Left ventricle myocardium inferior (tissue), 1 donor: ENCODE data around the gene ICOS. TPM values are rescaled to one million over a fixed set of nuclear protein-coding genes. Genes with fewer than 3 reads are reported as not detected.

Experiments used
- DNase-seq: peaks from one replicate; pipeline ENCODE4 v3.0.0-alpha.2; 2020
- H3K27ac ChIP-seq: fragments of 200-600 bp; replicated peaks from 2 replicates; pipeline ENCODE4 v1.8.0; 2021
- H3K27me3 ChIP-seq: fragments of 200-600 bp; 2 replicates; pipeline ENCODE4 v1.8.0; 2021; ENCODE audit warnings: low read depth
- H3K36me3 ChIP-seq: fragments of 200-600 bp; 2 replicates; pipeline ENCODE4 v1.8.0; 2021
- H3K4me1 ChIP-seq: fragments of 200-600 bp; 2 replicates; pipeline ENCODE4 v1.8.0; 2021
- H3K4me3 ChIP-seq: fragments of 200-600 bp; 2 replicates; pipeline ENCODE4 v1.8.0; 2021; ENCODE audit warnings: mild to moderate bottlenecking, moderate library complexity
- H3K9me3 ChIP-seq: fragments of 200-600 bp; replicated peaks from 2 replicates; pipeline ENCODE4 v1.8.0; 2021
- intact Hi-C: fragments of 100-400 bp; cut with micrococcal nuclease; formaldehyde crosslinking; loops from one replicate; pipeline ENCODE4 v1.11.0; 2022
- total RNA-seq: library from RNA; stranded (reverse); fragmentation: NEBNext Ultra II Directional; extraction: Animal tissue kit (Norgen Biotek cat#: 25700); gene quantifications from one replicate; pipeline ENCODE4 v1.2.1, GENCODE V29; 2021
- TF ChIP-seq, protein P1 (sequence below): fragments of 200-600 bp; IDR thresholded peaks from 2 replicates; pipeline ENCODE4 v1.8.0; 2021; ENCODE audit warnings: antibody characterized with exemption, mild to moderate bottlenecking, borderline replicate concordance
- donor health status: DM: no; HTN: yes; CAD: no; lungs with severe emphysema.

ICOS gene
- total RNA-seq, 1 donor from 2014 or later: not detected

DNA sequence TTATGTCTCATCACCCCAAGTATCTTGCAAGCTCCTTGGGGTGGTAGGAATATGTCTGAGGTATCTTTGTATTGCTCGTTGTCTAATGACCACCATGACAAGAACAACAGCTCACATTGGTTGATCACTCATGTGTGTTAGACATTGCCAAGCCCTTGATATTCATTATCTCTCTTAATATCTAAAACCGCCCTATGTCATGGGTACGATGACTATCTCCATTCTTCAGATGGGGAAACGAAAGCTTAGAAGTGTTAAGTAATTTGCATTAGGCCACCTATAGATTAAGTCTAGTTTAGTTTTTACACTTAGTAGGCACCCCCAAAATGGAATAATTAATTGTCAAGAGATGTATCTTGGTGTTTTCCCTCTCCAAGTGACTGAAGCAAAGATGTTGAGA, 57.0 kb downstream of the ICOS start:
- Histone ChIP-seq H3K4me3 (no peak overlapping the region), H3K27me3 (no peaks in the 10 kb centered on the region), H3K27ac (no peak overlapping the region), H3K36me3 (no peaks in the 10 kb centered on the region), H3K4me1 (no peaks in the 10 kb centered on the region), H3K9me3 (no peaks in the 10 kb centered on the region)
- intact Hi-C loops: no loop called here
- no peak for DNase-seq
- TF ChIP-seq, protein P1, sequence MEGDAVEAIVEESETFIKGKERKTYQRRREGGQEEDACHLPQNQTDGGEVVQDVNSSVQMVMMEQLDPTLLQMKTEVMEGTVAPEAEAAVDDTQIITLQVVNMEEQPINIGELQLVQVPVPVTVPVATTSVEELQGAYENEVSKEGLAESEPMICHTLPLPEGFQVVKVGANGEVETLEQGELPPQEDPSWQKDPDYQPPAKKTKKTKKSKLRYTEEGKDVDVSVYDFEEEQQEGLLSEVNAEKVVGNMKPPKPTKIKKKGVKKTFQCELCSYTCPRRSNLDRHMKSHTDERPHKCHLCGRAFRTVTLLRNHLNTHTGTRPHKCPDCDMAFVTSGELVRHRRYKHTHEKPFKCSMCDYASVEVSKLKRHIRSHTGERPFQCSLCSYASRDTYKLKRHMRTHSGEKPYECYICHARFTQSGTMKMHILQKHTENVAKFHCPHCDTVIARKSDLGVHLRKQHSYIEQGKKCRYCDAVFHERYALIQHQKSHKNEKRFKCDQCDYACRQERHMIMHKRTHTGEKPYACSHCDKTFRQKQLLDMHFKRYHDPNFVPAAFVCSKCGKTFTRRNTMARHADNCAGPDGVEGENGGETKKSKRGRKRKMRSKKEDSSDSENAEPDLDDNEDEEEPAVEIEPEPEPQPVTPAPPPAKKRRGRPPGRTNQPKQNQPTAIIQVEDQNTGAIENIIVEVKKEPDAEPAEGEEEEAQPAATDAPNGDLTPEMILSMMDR: no peak

DNA sequence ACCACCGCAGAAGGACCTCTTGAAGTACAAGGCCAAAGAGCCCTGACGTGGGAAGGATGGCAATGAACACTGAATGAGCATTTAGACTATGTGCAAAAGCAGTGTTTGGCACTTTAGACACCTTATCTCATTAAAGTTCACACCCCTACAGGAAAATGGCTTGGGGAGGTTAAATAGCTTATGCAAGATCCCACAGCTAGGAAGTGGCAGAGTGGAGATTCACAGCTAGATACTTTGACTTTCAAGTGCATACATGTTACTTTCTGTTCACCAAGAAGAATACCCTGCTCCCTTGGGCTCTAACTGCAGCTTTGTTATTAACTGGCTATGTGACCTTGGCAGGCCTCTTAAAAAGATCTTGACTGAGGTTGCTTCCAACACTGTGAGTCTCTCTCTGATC, 58.2 kb downstream of the ICOS start:
- Histone ChIP-seq H3K9me3 (no peaks in the 10 kb centered on the region), H3K4me1 (no peaks in the 10 kb centered on the region), H3K36me3 (no peaks in the 10 kb centered on the region), H3K4me3 (no peak overlapping the region), H3K27ac (no peak overlapping the region), H3K27me3 (no peaks in the 10 kb centered on the region)
- no peak for DNase-seq
- TF ChIP-seq, protein P1: no peak
- intact Hi-C loops: no loop called here

DNA sequence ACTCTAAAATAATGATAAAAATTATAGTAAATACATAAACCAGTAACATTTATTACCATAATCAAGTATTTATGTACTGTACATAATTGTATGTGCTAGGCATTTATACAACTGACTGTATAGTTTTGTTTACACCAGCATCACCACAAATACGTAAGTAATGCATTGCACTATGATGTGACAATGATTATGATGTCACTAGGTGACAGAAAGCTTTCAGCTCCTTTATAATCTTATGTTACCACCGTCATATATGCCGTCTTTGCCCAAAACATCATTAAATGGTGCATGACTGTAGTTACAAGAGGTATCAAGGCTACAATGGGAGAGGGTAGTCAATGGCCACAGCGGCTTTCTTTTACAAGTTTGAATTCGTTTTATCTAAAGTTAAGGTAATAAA, 60.1 kb downstream of the ICOS start:
- Histone ChIP-seq H3K4me3 (no peak overlapping the region), H3K36me3 (no peaks in the 10 kb centered on the region), H3K9me3 (no peaks in the 10 kb centered on the region), H3K27me3 (peaks cover 9% of the 10 kb centered on the region), H3K27ac (no peak overlapping the region), H3K4me1 (no peaks in the 10 kb centered on the region)
- TF ChIP-seq, protein P1: no peak
- DNase-seq: no peak
- intact Hi-C loops: no loop called here

DNA sequence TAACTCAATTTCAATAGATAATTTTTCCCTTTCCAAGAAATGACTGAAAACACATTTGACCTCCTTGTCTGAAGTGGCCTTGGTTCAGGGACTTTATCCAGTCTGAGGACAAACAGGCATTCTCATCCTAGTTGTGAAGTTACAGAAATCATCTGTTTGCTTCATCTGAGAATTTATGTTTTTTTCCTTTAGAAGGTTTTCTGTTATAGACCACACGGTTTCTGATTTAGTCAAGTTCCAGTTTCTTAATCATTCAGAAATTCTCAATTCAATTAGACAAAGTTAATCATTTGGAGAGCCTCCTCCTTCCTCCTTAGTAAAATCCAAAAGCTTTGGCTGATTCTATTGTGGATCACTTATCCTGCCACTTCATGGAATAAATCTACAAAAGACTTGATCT, 60.9 kb downstream of the ICOS start:
- Histone ChIP-seq H3K27me3 (peaks cover 16% of the 10 kb centered on the region), H3K9me3 (no peaks in the 10 kb centered on the region), H3K4me1 (no peaks in the 10 kb centered on the region), H3K36me3 (no peaks in the 10 kb centered on the region), H3K27ac (no peak overlapping the region), H3K4me3 (no peak overlapping the region)
- intact Hi-C loops: no loop called here
- DNase-seq: no peak
- TF ChIP-seq, protein P1: no peak

DNA sequence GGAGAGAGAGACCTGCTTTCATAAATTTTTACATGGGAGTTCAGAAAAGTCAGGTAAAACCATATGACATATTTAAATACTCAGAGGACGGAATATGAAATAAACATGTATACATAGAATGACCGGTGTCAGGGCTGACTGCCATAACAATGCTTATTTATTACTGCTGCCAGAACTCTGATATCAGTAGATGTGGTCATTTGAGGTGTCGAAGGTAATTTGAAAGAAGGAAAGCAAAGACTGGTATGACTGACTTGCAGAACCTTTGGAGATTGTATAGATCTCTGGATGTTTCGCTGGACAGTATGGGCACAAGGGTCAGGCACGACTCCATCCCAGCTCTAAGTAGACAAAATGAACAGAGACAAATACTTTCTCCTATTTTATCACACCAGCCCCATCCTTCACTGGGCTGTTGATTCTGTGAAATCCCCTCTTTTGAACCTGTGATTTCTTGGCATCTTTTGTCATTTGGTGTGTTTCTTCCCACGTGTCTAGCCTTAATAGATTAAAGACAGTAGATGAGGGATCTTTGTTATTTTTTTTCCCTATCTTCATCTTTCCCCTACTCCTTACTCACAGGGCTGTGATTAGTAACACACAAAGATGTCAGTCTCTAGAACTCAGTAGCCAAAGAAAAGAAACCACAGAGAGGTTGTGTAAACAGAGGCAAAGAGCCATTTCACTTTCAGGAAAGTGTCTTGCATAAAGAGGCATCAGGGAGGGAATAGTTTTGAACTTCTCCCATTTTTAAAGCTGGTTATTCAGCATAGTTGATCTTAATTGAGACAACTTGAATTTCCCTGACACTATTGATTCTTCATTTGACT, 61.6 kb downstream of the ICOS start:
- peaks cover 18% of the 10 kb centered on the region for H3K27me3 ChIP-seq
- H3K36me3 ChIP-seq: no peaks in the 10 kb centered on the region
- H3K4me3 ChIP-seq: no peak overlapping the region
- DNase-seq: no peak
- no peak overlapping the region for H3K27ac ChIP-seq
- no peaks in the 10 kb centered on the region for H3K9me3 ChIP-seq
- intact Hi-C loops: no loop called here
- H3K4me1 ChIP-seq: no peaks in the 10 kb centered on the region
- TF ChIP-seq, protein P1: no peak
